Kasumi-1 (cell line): ENCODE measurements around the gene CCDC69.
"Not testable (repeated sequence)": the region's sequence is repeated elsewhere in the genome, so short reads cannot be mapped to it uniquely, and the experiment has no call there.

Experiments used
- DNase-seq, 2 experiments: peaks; one replicate each; lab custom pipeline; 2025; lab: John Stamatoyannopoulos, UW

CCDC69 gene, protein sequence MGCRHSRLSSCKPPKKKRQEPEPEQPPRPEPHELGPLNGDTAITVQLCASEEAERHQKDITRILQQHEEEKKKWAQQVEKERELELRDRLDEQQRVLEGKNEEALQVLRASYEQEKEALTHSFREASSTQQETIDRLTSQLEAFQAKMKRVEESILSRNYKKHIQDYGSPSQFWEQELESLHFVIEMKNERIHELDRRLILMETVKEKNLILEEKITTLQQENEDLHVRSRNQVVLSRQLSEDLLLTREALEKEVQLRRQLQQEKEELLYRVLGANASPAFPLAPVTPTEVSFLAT

DNA sequence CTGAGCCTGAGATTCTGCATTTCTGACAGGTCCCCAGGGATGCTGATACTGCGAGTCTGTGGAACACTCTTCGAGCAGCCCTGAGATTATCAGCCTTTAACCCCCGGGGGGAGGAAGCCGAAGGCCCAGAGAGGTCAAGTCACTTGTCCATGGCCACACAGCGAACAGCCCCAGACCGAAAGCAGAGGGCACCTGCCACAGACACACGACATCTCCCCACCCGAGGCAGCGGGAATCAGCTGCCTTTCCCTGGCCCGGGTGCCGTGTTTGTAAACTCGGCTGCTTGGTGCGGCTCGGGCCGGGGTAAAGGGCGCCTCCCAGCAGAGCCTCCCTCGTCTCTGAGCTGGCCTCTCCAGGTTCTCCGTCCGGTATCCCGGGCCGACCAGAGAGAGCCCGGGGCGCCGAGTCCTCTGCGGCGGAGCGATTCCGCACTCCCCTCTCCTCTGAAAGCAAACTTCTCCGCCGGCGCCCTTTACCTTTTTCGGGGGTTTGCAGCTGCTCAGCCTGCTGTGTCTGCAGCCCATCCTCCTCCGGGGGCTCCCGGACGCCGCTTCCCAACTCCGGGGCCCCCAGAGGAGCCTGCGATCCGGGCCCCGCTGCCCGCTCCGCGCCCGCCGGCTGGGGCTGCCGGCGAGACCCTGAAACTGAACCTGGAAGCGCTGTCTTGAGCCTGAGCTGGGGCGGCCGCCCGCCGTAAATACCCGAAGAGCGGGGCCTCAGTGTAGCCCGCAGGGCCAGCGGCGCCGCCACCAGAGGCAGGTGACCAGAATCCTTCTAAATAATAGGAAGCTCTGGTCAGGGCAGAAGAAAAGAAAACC is at the start of gene CCDC69:
TSS of gene CCDC69 (minus strand) at position 646 of the 818 bp plus-strand sequence. CDS start at position 524, 122 bp downstream.
- peak; percentile 75 to 77 for DNase-seq

DNA sequence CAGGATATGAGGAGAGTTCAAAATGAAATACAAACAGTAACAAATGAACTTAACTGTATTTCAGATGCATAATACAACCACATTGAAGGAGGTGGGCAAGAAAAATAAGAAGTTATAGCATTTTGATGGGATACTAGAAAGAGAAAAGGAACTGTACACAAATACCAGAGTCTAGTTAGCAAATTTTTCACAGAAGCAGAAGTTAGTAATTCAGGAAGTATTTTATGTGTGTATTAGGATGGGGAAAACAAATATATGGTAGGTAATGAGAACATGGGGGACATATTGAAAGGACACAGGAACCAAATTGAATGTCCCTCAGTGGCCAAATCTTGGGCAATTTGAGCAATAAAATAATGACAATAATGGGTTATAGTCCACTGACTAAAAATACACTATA is 47.4 kb upstream of the CCDC69 start:
- DNase-seq, result peak; percentile 21 to 46

DNA sequence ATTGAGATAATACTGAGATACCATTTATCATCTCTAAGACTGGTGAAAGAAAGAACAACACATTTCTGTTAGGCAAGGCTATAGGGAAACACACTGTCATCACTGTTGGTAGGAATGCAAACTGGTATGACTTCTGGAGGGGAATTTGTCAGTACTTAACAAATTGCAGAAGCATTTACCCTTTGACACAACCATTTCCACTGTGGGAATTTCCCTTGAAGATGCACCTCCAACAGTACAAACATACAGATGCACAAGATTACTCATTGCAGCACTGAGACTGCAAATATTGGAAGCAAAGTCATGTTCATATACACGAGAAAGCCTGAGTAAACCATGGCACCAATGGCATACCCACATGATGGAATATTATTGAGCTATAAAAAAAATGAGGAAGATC is 46.7 kb upstream of the CCDC69 start:
- no peak for DNase-seq

DNA sequence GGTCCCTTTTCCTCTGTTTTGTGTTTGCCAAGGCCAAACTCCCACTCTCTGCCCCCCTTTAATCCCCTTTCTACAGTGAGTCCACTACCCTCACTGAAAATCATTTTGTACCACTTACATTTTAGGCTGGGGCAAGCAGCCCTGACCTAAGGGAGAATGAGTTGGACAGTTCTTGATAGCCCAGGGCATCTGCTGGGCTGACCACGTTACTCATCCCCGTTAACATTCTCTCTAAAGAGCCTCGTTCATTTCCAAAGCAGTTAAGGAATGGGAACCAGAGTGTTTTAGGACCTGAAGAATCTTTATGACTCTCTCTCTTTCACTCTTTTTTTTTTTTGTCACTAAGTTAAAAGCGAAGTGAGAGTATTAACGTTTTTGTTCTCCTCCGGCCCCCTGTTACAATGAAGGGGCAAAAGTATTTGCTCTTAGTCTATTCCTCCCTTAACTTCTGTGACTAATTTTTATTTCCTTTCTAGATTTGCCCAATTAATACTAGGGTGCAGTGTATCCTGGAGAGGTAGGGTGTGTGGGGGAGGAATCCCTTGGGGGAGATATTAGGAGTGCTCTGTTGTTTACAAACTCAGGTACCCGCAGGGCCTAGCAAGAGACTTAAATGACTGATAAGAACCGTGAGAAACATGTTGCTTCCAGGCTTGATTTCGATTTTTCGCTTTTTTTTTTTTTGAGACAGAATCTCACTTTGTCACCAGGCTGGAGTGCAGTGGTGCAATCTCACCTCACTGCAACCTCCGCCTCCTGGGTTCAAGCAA is 43.8 kb upstream of the CCDC69 start:
- no peak for DNase-seq

DNA sequence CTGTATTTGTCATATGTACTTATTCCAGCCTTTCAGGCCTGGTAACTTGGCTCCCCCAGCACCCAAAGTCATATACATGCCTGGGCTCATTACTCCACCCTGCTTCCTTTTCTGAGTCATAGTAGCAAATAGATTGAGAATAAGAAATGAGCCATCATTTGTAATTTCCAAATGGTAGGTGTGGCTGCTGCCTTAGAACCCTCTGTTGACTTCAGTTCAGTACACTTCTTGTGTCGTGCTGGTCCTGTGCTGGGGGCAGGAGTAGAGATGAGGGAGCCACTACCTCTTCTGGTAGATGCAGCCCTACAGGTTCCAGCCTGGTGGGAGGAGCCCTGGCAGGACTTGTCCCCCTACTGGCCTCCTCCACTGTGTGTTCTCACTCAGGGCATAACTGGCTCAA is 40.2 kb upstream of the CCDC69 start:
- DNase-seq, result no peak

DNA sequence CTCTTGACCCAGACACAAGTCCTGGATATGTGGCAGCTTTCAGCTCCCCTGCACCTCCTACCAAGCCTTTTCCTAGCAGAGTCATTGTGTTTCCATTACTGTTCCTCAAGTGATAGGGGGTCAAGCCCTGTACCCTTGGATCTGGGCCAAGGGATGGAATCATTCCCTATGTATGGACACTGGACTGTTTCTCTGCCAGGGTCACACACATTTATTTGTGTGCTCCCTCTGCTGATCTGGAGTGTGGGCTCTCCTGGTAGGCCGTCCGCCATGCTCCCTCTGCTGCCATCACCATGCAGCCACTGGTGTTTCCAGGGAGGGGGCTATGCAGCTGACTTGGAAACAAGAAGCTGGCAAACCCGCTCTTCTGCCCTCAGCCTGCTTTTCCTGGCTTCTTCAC is 38.6 kb upstream of the CCDC69 start:
- DNase-seq, result no peak

DNA sequence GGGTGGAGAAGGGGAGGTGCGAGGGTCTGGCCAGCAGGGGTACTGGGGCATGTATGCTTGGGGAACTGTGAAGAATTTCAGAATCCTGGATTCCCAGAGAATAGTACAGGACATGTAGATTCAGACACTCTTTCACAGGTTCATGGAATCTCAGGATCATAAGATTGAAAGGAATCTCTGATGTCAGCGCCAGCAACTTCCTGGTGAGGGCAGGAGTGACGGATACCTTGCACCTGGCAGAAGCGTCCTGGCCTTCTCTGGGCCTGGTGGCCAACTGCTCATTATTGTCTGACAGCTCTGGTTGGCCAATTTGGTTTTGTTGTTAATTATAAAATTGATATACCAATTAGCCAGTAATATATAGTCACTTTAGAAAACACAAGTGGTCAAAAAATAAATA is 36.0 kb upstream of the CCDC69 start:
- DNase-seq, result no peak

DNA sequence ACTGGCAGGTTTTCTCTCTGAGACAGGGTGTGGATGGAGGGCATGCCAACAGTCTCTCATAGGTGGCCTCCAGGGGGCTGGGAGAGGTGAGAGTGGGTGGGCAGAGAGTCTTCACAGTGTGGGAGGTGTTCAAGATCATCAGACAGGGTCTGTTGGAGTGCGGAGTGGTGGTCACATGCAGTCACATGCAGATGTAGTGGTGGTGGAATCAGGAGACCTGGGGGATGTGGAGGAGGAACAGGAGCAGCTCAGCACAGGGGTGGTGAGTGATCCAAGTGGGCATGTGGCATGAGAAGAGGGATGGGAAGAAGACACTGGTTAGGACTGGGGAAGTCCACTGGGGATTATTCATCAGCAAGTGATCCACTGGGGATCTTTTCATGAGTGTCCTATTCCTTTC is 34.9 kb upstream of the CCDC69 start:
- no peak for DNase-seq

DNA sequence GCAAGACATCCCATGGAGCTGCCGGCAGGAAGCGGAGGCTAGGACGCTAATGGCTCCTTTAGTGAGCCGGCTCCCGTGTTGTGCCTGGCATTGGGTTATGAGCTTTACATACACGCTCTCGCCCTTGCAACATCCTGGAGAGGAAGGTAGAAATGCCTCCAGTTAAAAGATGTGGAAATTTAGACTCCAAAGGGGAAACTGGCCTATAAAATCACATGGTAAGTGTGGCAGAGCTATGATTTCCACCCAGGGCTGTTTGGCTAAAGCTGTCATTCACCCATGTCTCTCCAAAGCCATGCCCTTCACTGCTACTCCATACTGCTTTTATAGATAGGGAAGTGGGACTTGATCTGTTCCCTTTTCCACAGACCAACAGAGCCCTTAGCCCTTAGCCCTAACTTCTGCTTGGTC is 34.3 kb upstream of the CCDC69 start:
- DNase-seq, result no peak

DNA sequence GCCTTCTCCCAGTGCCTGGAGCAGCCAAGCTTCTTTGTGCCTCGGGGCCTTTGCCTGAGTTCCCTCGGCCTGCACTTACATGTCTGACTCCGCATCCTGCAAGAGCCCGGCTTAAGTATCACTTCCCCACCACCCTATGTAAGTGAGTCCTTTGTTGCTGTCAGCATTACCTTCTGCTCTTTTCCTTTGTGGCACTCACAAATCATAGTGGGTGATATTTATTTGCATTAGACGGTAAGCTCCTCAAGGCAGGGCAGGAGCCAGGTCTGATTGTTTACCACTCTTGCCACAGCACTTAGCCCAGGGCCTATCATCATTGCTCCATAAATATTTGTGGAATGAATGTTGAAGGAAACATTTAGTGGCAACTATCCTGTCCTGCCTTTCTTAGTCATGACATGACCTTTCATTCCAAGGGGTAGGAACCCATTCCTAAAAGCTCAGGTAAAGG is 33.9 kb upstream of the CCDC69 start:
- DNase-seq, result no peak

DNA sequence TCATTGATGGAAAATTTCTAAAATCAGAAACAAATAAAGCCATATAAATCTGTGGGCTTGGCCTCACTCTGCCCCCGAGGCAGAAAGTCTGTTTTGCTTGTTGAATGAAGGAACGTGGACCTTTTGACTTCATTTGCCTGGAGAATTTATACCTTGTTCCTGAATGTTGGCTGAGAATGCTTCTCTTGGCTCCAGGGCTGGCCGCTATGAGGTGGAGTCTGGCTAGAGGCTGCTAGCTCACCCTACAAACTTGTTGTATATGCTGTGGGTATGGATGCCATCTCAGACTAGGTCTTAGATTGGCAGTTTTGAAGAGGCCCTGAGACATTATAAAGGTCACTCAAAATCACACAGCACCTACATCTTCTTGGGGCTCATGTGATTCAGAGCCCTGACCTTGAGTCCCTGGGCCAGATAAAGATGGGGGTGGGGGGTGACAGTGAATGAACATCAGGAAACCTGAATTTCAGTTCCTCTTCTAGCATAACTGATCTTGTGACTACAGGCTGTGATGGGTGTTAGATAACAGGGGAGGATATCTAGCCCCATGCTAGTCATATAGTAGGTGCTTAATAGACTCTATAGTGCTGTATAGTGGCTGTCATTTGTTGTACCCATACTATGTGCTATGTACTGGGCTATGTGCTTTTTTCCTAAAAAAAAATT is 31.9 kb upstream of the CCDC69 start:
- peak; percentile 15 to 45 for DNase-seq

DNA sequence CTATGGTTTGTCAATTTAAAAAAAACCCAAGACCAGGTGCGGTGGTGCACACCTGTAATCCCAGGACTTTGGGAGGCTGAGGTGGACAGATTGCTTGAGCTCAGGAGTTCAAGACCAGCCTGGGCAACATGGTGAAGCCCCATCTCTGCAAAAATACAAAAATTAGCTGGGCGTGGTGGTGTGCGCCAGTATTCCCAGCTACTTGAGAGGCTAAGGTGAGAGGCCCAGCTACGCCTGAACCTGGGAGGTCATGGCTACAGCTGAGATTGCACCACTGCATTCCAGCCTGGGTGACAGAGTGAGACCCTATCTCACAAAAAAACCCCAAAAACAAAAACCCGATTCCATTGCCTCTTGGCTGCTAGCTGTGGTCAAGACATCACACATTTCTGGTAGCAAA is 31.1 kb upstream of the CCDC69 start:
- DNase-seq, result not testable (repeated sequence)

DNA sequence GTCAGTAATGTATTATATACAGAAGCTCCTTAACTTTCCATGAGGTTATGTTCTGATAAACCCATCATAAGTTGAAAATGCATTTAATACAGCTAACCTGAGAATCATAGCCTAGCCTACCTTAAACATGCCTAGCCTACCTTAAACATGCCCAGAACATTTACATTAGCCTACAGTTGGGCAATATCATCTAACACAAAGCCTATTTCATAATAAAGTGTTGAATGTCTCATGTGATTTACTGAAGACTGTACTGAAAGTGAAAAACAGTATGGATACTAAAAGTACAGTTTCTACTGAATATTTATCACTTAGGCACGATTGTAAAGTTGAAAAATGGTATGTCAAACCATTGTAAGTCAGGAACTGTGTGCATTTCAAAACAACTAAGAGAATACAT is 30.7 kb upstream of the CCDC69 start:
- no peak for DNase-seq

DNA sequence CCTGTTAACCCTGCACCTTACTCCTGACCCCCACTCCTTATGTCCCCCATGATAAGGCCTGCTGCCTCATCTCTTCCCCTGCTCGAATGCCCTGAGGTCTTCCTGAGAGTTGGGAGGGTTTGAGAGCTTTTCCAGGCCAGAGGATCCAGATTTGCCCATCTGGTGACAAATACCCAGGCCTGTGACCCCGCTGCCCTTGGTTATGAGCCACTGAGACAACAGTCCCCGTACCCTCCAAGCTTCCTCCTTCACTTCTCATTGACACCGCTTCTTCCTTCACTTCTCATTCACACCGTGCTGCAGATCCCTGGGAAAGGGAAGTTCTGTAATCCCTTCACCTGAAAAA is 29.7 kb upstream of the CCDC69 start:
- peak in 1 of 2 experiments; percentile 22 for DNase-seq

DNA sequence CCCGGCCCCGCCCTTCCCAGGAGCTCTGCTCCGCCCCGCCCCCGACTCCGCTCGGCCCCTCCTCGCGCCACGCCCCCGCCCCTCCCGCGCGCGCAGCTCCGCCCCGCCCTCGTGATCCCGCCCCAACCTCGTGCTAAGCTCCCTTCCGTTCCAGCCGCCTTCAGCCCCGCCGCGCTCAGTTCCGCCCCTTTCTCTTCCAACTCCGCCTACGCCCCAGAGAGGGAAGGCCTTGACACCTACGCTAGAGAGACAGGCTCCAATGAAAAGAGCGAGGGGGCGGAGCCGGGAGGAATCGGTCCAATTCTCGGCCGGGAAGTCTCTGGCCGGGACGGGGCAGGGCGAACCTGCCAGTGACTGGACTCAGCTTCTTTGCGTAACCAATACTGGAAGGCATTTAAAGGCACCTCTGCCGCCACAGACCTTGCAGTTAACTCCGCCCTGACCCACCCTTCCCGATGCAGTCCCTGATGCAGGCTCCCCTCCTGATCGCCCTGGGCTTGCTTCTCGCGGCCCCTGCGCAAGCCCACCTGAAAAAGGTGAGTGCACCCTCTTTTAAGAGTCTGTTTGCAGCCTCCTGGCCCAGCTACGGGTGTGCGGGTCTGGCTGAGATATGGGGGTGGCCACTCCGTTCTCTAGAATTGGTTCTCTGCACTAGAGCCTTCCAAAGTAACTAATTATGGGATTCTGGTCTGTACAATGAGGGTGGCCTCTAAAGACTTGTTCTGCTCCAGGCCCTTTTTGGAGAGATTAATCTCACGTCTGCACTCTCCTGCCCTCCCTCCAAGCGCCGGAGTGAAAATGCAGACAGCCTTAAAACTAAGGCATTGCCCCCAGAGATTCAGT is 29.1 kb upstream of the CCDC69 start, which contains the start of gene GM2A:
TSS of gene GM2A (plus strand) at position 424 of the 843 bp plus-strand sequence. CDS start at position 456, 32 bp downstream.
- DNase-seq, result peak; percentile 99

DNA sequence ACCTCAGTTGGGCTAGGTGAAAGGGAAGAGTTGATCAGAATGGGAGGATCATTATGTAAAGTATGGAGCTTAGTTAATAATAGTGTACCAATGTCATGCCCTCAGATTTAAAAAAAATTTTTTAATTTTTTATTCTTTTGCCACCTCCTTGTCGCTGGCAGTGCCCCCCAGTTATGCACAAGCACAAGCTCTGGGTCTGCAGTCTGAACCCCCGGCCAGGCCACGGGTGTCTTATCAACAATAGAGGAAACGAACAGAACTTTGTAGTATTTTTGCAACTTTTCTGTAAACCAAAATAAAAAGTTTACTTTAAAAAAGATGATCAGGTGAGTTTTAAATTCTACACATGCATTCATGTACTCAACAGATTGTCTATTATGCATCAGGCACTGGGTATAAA is 27.7 kb upstream of the CCDC69 start:
- no peak for DNase-seq

DNA sequence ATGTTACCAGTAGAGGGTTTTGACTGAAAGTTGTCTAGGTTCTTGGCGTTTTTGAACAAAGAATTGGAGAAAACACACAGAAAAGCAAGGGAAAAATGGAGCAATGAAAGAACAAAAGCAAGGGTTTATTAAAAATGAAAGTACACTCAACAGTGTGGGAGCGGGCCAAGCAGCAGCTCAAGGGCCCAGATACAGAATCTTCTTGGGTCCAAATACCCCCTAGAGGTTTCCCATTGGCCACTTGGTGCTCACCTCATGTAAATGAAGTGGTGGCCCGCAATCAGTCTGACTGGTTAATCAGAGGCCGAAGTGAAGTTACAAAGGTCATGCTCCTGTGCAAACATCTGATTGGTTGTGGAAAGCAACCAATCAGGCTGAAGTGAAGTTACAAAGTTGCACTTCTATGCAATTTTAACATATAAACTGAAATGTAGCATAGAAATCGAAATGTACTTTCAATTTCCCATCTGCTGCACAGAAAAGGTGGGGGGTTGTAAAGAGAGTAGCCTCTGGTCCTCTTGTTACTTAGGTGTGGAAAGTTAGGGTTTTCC is 27.2 kb upstream of the CCDC69 start:
- DNase-seq, result no peak

DNA sequence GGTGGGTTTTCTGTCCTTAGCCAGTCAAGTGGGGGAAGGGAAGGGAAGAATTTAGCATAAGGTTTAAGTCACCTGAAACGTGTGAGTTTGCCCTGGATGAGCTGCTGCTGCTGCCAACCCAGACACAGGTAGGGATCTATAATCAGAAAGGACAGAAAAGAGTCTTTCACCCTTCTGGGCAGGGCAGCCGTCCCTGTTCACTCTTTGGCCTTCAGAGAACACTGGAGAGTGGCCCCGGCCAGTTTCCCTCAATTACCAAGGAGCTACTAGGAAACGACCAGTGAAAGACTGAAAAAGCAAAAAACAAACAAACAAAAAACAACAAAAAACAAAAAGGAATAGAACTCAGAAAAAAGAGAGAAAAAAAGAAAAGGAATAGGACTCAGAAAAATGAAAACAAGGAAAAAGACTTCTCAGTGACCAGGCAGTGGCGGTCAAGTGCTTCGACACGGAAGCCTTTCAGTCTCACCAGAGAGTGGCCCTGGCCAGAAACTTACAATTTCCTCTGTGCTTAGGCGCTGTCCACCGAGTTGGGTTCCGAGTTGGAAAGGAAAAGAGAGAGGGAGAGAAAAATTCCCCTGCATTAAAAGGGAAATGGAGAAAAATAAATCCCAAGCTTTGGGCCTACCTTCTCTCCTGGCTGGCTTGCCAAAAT is 26.6 kb upstream of the CCDC69 start:
- DNase-seq, result no peak

DNA sequence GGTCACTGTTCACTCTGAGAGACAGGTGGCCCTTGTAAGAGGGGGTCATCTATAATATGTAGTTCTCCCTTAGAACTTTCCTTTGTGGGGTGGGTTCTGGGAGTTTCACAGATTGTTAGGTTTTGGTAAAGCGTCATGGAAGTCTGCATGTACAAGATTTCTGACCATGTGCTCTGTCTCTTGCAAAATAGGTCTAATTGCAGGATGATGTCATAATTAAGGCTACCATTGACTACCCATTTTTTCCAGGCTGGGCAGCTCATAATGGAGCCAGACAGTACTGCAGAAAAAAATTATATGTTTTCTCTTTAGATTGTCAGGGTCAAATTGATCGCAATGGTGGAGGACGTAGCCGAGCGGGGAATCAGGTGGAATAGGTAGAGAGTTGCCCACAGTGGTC is 25.4 kb upstream of the CCDC69 start:
- DNase-seq, result no peak

DNA sequence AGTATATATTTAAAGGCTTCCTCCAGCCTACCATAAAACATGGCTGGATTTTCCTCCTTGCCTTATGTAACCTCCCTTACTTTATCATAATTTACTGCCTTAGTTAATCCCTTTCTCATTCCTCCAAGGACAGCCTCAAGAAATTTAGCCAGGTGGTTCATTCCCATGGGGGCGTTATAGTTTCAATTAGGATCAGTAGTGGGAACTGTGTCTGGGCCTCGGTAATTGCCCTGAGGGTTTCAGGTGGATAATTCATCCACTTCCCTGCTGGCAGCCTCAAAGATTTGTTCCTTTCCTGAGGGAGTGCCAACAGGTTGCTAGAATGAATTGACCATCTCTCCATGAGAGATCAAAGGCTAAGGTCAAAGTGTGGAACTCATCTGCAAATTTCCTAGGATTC is 24.8 kb upstream of the CCDC69 start:
- DNase-seq, result no peak
